GM23338 (cell line): ENCODE results near the gene SLC45A1. TPM values are rescaled to one million over a fixed set of nuclear protein-coding genes. Genes with fewer than 3 reads are reported as not detected.

Experiments used
- ATAC-seq: fragments of 200-7000 bp; cut with Tn5 transposase; 3 replicates; pipeline ENCODE4 v1.9.1; 2020
- DNase-seq: peaks from one replicate; pipeline ENCODE4 v3.0.0-alpha.2; 2015; ENCODE audit warnings: low spot score
- H2AFZ ChIP-seq: fragments of 200-600 bp; sonication (generic); 2 replicates; pipeline ENCODE4 v1.8.0; 2016; ENCODE audit warnings: antibody characterized with exemption, mild to moderate bottlenecking, moderate library complexity
- H3F3A ChIP-seq: fragments of 200-600 bp; sonication (generic); replicated peaks from 2 replicates; pipeline ENCODE4 v1.8.0; 2017; ENCODE audit warnings: antibody characterized with exemption, mixed run types, low read depth
- H3K27ac ChIP-seq: fragments of 200-600 bp; sonication (generic); 2 replicates; pipeline ENCODE4 v1.6.1; 2016; ENCODE audit warnings: low read depth
- H3K27me3 ChIP-seq: fragments of 200-600 bp; sonication (generic); 2 replicates; pipeline ENCODE4 v1.8.0; 2016; ENCODE audit warnings: mild to moderate bottlenecking, mixed run types, moderate library complexity; ENCODE audit not compliant: insufficient read depth
- H3K36me3 ChIP-seq: fragments of 200-600 bp; sonication (generic); 2 replicates; pipeline ENCODE4 v1.8.0; 2016; ENCODE audit warnings: mild to moderate bottlenecking; ENCODE audit not compliant: insufficient read depth
- H3K4me1 ChIP-seq: fragments of 200-600 bp; sonication (generic); 2 replicates; pipeline ENCODE4 v1.8.0; 2016; ENCODE audit warnings: mild to moderate bottlenecking, moderate library complexity; ENCODE audit not compliant: insufficient read depth
- H3K4me2 ChIP-seq: fragments of 200-600 bp; sonication (generic); 2 replicates; pipeline ENCODE4 v1.7.1; 2017; ENCODE audit warnings: mixed run types
- H3K4me3 ChIP-seq: fragments of 200-600 bp; sonication (generic); 2 replicates; pipeline ENCODE4 v1.6.1; 2016; ENCODE audit warnings: mixed run types
- H3K79me2 ChIP-seq: fragments of 200-600 bp; sonication (generic); replicated peaks from 2 replicates; pipeline ENCODE4 v1.8.0; 2017; ENCODE audit warnings: mild to moderate bottlenecking; ENCODE audit not compliant: insufficient read depth
- H3K9me2 ChIP-seq: fragments of 200-600 bp; sonication (generic); 2 replicates; pipeline ENCODE4 v1.8.0; 2017; ENCODE audit not compliant: insufficient read depth
- H4K20me1 ChIP-seq: fragments of 200-600 bp; sonication (generic); replicated peaks from 2 replicates; pipeline ENCODE4 v1.8.0; 2017; ENCODE audit warnings: mild to moderate bottlenecking; ENCODE audit not compliant: insufficient read depth
- H3K27ac Mint-ChIP-seq: 2 replicates; pipeline ENCODE4 v1.8.0; 2020; ENCODE audit warnings: inconsistent platforms, mild to moderate bottlenecking, moderate library complexity, mixed read lengths
- H3K27me3 Mint-ChIP-seq: 3 replicates; pipeline ENCODE4 v1.8.0; 2022; ENCODE audit warnings: low read depth, mild to moderate bottlenecking, moderate library complexity, mixed read lengths, inconsistent platforms; ENCODE audit not compliant: insufficient read depth, poor library complexity
- H3K36me3 Mint-ChIP-seq: 3 replicates; pipeline ENCODE4 v1.8.0; 2021; ENCODE audit warnings: low read depth, mild to moderate bottlenecking, inconsistent platforms, moderate library complexity, mixed read lengths
- H3K4me1 Mint-ChIP-seq: 3 replicates; pipeline ENCODE4 v1.8.0; 2020; ENCODE audit warnings: mild to moderate bottlenecking, inconsistent platforms, mixed read lengths
- H3K4me3 Mint-ChIP-seq: 3 replicates; pipeline ENCODE4 v1.8.0; 2021; ENCODE audit warnings: moderate library complexity, mild to moderate bottlenecking, inconsistent platforms, mixed read lengths
- H3K9me3 Mint-ChIP-seq: 3 replicates; pipeline ENCODE4 v1.8.0; 2020; ENCODE audit warnings: moderate library complexity, mild to moderate bottlenecking, inconsistent platforms, mixed read lengths
- CREB1 ChIP-seq: fragments of 250-450 bp; sonication (Bioruptor Pico); IDR thresholded peaks from 2 replicates; pipeline ENCODE4 v1.5.0; 2020; ENCODE audit warnings: low read depth, mild to moderate bottlenecking, moderate library complexity
- CTCF ChIP-seq, 2 experiments: fragments of 200-600 bp in 1 of 2; sonication (generic) in 1 of 2; conservative IDR thresholded peaks; 2 replicates each; pipeline versions ENCODE4 v1.5.1 to v1.6.1; 2016 to 2017; ENCODE audit warnings: antibody characterized with exemption in 2 of 2, low read depth in 2 of 2, mild to moderate bottlenecking in 2 of 2, moderate library complexity in 1 of 2
- EZH2 ChIP-seq: fragments of 200-600 bp; sonication (generic); IDR thresholded peaks from one replicate; pipeline ENCODE4 v1.8.0; 2017; ENCODE audit warnings: antibody characterized with exemption, mild to moderate bottlenecking, low read depth; ENCODE audit not compliant: unreplicated experiment
- EZH2phosphoT487 ChIP-seq: fragments of 200-600 bp; sonication (generic); IDR thresholded peaks from one replicate; pipeline ENCODE4 v1.8.1; 2018; ENCODE audit warnings: antibody characterized with exemption; ENCODE audit not compliant: unreplicated experiment
- NANOG ChIP-seq: IDR thresholded peaks from 2 replicates; pipeline ENCODE4 v1.6.1; 2016; ENCODE audit warnings: antibody characterized with exemption, borderline replicate concordance
- ZNF114 ChIP-seq: fragments of 250-450 bp; sonication (Bioruptor Pico); IDR thresholded peaks from 2 replicates; pipeline ENCODE4 v1.5.0; 2020; ENCODE audit warnings: mild to moderate bottlenecking, moderate library complexity
- ZNF331 ChIP-seq: fragments of 250-450 bp; sonication (Bioruptor Pico); IDR thresholded peaks from 2 replicates; pipeline ENCODE4 v1.5.0; 2020; ENCODE audit warnings: low read depth, mild to moderate bottlenecking, moderate library complexity
- polyA plus RNA-seq: library from polyadenylated mRNA; unstranded; fragments of >200 nt; fragmentation: Nextera tagmentation; extraction: Ambion mirVana; gene quantifications from 2 replicates; pipeline ENCODE4 v1.2.1, GENCODE V29; 2016
- total RNA-seq: library from RNA; depleted of rRNA; stranded (reverse); fragments of >200 nt; shearing (Covaris generic); gene quantifications from 2 replicates; pipeline ENCODE4 v1.2.3, GENCODE V29; 2014
- TF ChIP-seq, protein P1 (sequence below): fragments of 250-450 bp; sonication (Bioruptor Pico); IDR thresholded peaks from 2 replicates; pipeline ENCODE4 v1.5.0; 2020; ENCODE audit warnings: mild to moderate bottlenecking, moderate library complexity

Gene SLC45A1
- total and polyA plus RNA-seq, 2 experiments from 2014 or later = 1.3 to 2.3 TPM

DNA sequence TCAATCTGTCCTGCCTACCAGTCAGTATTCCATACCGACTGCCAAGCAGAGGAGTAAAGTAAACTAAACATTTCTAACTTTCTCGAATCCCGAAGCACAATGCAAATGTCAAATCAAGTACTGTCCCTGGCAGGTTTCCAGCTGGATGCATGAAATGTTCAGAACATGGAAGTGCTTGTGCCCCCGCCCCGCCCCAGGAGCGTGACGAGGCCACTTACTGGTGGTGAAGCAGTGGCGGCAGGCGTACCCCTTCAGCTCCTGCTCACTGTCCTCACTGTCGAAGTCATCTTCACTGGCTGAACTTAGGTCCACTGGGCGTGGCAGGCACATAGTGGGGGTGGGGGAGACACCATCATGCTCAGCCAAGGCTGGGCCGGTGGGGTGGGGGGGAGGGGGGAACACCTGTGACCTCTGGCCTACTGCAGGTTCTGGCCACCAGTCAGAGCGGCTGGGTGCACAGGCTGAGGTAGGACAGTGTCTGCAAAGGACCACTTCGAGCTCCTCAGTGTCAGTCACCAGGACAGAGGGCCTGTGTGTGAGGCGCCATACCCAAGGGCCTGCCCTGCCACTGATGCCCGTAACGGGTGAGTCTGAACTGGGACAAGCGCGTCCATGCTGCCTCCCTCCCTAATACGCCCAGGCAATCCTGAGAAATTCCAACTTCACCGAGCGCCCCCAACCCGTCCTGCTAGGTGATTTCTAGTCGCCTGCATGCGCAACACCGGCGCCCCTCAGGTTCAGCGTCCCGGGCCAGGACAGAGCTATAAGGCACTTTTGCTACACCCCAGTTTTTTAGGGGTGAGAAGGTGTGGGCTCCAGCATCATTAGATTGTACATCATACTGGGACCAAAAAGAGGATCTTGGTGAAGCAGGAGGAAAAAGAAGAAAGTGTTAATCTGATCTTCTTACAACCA lies 46.9 kb downstream of the SLC45A1 start:
- TF ChIP-seq ZNF114 (CRISPR knock-in tag) = no peak
- H3K27me3 Mint-ChIP-seq = peaks cover 12% of the 10 kb centered on the region
- DNase-seq = no peak
- Histone ChIP-seq H3K4me1 (peaks cover 15% of the 10 kb centered on the region; the same call in 1 of the 2 replicates), H3K79me2 (peaks cover 42% of the 10 kb centered on the region), H3K4me2 (no peak overlapping the region), H3K27me3 (no peaks in the 10 kb centered on the region), H3K4me3 (no peak overlapping the region), H4K20me1 (peaks cover 16% of the 10 kb centered on the region), H3F3A (no peaks in the 10 kb centered on the region), H2AFZ (no peak overlapping the region), H3K36me3 (peaks cover 8% of the 10 kb centered on the region), H3K27ac (no peak overlapping the region), H3K9me2 (no peaks in the 10 kb centered on the region)
- no peak overlapping the region for H3K27ac Mint-ChIP-seq
- H3K9me3 Mint-ChIP-seq = no peaks in the 10 kb centered on the region
- peaks cover 46% of the 10 kb centered on the region for H3K36me3 Mint-ChIP-seq
- ATAC-seq = no peak
- H3K4me1 Mint-ChIP-seq = peaks cover 31% of the 10 kb centered on the region
- H3K4me3 Mint-ChIP-seq = no peak overlapping the region

- H3K79me2 ChIP-seq = peaks cover 52% of the 10 kb centered on the region
- H3F3A ChIP-seq = no peaks in the 10 kb centered on the region
- peaks cover 8% of the 10 kb centered on the region for H3K36me3 ChIP-seq
- no peak overlapping the region for H3K4me3 Mint-ChIP-seq
- no peaks in the 10 kb centered on the region for H3K9me2 ChIP-seq
- peaks cover 45% of the 10 kb centered on the region for H3K36me3 Mint-ChIP-seq
- H3K27ac ChIP-seq = no peak overlapping the region
- H3K27me3 ChIP-seq = no peaks in the 10 kb centered on the region
- no peak overlapping the region for H3K4me3 ChIP-seq
- H4K20me1 ChIP-seq = peaks cover 16% of the 10 kb centered on the region
- peaks cover 42% of the 10 kb centered on the region for H3K4me1 Mint-ChIP-seq
- peaks cover 26% of the 10 kb centered on the region for H3K4me1 ChIP-seq
- H3K27me3 Mint-ChIP-seq = peaks cover 14% of the 10 kb centered on the region
- no peak for ATAC-seq
- no peak overlapping the region for H3K4me2 ChIP-seq
- H2AFZ ChIP-seq = no peak overlapping the region
- DNase-seq = no peak
- H3K27ac Mint-ChIP-seq = no peak overlapping the region
- no peaks in the 10 kb centered on the region for H3K9me3 Mint-ChIP-seq
- TF ChIP-seq EZH2phosphoT487 = no peak
- no peak for TF ChIP-seq CREB1 (CRISPR knock-in tag)
- TF ChIP-seq CTCF (conservative IDR thresholded peaks at IDR 0.05; ENCODE audit: low read depth in 2 of 2) = no peak
- TF ChIP-seq, protein P1, sequence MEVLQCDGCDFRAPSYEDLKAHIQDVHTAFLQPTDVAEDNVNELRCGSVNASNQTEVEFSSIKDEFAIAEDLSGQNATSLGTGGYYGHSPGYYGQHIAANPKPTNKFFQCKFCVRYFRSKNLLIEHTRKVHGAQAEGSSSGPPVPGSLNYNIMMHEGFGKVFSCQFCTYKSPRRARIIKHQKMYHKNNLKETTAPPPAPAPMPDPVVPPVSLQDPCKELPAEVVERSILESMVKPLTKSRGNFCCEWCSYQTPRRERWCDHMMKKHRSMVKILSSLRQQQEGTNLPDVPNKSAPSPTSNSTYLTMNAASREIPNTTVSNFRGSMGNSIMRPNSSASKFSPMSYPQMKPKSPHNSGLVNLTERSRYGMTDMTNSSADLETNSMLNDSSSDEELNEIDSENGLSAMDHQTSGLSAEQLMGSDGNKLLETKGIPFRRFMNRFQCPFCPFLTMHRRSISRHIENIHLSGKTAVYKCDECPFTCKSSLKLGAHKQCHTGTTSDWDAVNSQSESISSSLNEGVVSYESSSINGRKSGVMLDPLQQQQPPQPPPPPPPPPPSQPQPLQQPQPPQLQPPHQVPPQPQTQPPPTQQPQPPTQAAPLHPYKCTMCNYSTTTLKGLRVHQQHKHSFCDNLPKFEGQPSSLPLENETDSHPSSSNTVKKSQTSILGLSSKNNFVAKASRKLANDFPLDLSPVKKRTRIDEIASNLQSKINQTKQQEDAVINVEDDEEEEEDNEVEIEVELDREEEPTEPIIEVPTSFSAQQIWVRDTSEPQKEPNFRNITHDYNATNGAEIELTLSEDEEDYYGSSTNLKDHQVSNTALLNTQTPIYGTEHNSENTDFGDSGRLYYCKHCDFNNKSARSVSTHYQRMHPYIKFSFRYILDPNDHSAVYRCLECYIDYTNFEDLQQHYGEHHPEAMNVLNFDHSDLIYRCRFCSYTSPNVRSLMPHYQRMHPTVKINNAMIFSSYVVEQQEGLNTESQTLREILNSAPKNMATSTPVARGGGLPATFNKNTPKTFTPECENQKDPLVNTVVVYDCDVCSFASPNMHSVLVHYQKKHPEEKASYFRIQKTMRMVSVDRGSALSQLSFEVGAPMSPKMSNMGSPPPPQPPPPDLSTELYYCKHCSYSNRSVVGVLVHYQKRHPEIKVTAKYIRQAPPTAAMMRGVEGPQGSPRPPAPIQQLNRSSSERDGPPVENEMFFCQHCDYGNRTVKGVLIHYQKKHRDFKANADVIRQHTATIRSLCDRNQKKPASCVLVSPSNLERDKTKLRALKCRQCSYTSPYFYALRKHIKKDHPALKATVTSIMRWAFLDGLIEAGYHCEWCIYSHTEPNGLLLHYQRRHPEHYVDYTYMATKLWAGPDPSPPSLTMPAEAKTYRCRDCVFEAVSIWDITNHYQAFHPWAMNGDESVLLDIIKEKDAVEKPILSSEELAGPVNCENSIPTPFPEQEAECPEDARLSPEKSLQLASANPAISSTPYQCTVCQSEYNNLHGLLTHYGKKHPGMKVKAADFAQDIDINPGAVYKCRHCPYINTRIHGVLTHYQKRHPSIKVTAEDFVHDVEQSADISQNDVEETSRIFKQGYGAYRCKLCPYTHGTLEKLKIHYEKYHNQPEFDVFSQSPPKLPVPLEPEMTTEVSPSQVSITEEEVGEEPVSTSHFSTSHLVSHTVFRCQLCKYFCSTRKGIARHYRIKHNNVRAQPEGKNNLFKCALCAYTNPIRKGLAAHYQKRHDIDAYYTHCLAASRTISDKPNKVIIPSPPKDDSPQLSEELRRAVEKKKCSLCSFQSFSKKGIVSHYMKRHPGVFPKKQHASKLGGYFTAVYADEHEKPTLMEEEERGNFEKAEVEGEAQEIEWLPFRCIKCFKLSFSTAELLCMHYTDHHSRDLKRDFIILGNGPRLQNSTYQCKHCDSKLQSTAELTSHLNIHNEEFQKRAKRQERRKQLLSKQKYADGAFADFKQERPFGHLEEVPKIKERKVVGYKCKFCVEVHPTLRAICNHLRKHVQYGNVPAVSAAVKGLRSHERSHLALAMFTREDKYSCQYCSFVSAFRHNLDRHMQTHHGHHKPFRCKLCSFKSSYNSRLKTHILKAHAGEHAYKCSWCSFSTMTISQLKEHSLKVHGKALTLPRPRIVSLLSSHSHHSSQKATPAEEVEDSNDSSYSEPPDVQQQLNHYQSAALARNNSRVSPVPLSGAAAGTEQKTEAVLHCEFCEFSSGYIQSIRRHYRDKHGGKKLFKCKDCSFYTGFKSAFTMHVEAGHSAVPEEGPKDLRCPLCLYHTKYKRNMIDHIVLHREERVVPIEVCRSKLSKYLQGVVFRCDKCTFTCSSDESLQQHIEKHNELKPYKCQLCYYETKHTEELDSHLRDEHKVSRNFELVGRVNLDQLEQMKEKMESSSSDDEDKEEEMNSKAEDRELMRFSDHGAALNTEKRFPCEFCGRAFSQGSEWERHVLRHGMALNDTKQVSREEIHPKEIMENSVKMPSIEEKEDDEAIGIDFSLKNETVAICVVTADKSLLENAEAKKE = no peak
- no peak for TF ChIP-seq NANOG
- TF ChIP-seq ZNF331 (CRISPR knock-in tag) = no peak
- no peak for TF ChIP-seq EZH2
- no peak for TF ChIP-seq ZNF114 (CRISPR knock-in tag)
Measured at GRCh38 chr1:8365661-8366362, 47.9 kb downstream of the SLC45A1 start.
